K562 (cell line): ENCODE measurements around the gene SPRING1.

Experiments used
- CUX1 ChIP-seq: fragments of 200-800 bp; sonication (Bioruptor generic); IDR thresholded peaks from 2 replicates; pipeline ENCODE4 v1.6.1; 2016; ENCODE audit warnings: missing genetic modification characterization, missing compliant biosample characterization
- PHF8 ChIP-seq: fragments of 200-600 bp; sonication (generic); IDR thresholded peaks from 2 replicates; pipeline ENCODE4 v1.6.1; 2012; ENCODE audit warnings: mixed run types, mild to moderate bottlenecking, inconsistent platforms, low read length, moderate library complexity, borderline replicate concordance
- ZBTB26 ChIP-seq: fragments of 450-650 bp; formaldehyde crosslinking; IDR thresholded peaks from 2 replicates; pipeline ENCODE4 v1.4.0; 2022; ENCODE audit warnings: missing genetic modification characterization
- ZEB2 ChIP-seq: fragments of 450-650 bp; IDR thresholded peaks from 2 replicates; pipeline ENCODE4 v1.6.1; 2016

GRCh38 chr12:116694653-116695463, 43.0 kb downstream of the SPRING1 start:
- TF ChIP-seq PHF8 (no peak), ZBTB26 (CRISPR knock-in tag) (no peak), ZEB2 (no peak), CUX1 (CRISPR knock-in tag) (no peak)
